Mesothelial cell of epicardium (in vitro differentiated cells): ENCODE data around the gene PACS1. TPM values are rescaled to one million over a fixed set of nuclear protein-coding genes. Genes with fewer than 3 reads are reported as not detected.
"Not testable (repeated sequence)": the region's sequence is repeated elsewhere in the genome, so short reads cannot be mapped to it uniquely, and the experiment has no call there.

Experiments
- DNase-seq, 2 experiments: peaks; one replicate each; pipeline ENCODE4 v3.0.0; 2021; ENCODE audit warnings: low spot score in 2 of 2; ENCODE audit not compliant: unreplicated experiment in 2 of 2
- H3K27ac Mint-ChIP-seq: 2 replicates; pipeline ENCODE4 v1.8.0; 2021; ENCODE audit warnings: mixed read lengths
- H3K27me3 Mint-ChIP-seq: 2 replicates; pipeline ENCODE4 v1.8.0; 2021; ENCODE audit warnings: low read depth, mixed read lengths
- H3K36me3 Mint-ChIP-seq: 2 replicates; pipeline ENCODE4 v1.8.0; 2021; ENCODE audit warnings: mixed read lengths
- H3K4me1 Mint-ChIP-seq: 2 replicates; pipeline ENCODE4 v1.8.0; 2021; ENCODE audit warnings: mixed read lengths
- H3K4me3 Mint-ChIP-seq: 2 replicates; pipeline ENCODE4 v1.8.0; 2021; ENCODE audit warnings: mild to moderate bottlenecking, moderate library complexity, mixed read lengths
- H3K9me3 Mint-ChIP-seq: 2 replicates; pipeline ENCODE4 v1.8.0; 2021; ENCODE audit warnings: mixed read lengths
- CTCF ChIP-seq: fragments of 200-600 bp; sonication (generic); IDR thresholded peaks from one replicate; pipeline ENCODE4 v1.5.0; 2021; ENCODE audit warnings: antibody characterized with exemption; ENCODE audit not compliant: unreplicated experiment
- total RNA-seq: library from RNA; stranded (reverse); gene quantifications from 3 replicates; pipeline ENCODE4 v1.2.1, GENCODE V29; 2021

Gene PACS1
- total RNA-seq, 1 donor from 2014 or later: 87.0 TPM

- Mint-ChIP-seq H3K4me1 (peaks cover 29% of the 10 kb centered on the region), H3K4me3 (no peak overlapping the region), H3K36me3 (peaks cover 31% of the 10 kb centered on the region), H3K9me3 (no peaks in the 10 kb centered on the region), H3K27me3 (no peaks in the 10 kb centered on the region), H3K27ac (no peak overlapping the region)
- no peak for DNase-seq
- TF ChIP-seq CTCF: no peak
These were observed 3.6 kb downstream of the PACS1 start for GRCh38 chr11:66073669-66074068.

- H3K27ac Mint-ChIP-seq: no peak overlapping the region
- peaks cover 28% of the 10 kb centered on the region for H3K36me3 Mint-ChIP-seq
- H3K4me1 Mint-ChIP-seq: peaks cover 38% of the 10 kb centered on the region
- no peak overlapping the region for H3K4me3 Mint-ChIP-seq
- no peaks in the 10 kb centered on the region for H3K9me3 Mint-ChIP-seq
- DNase-seq: peak in 1 of 2 experiments; percentile 17
- no peak for TF ChIP-seq CTCF
- no peaks in the 10 kb centered on the region for H3K27me3 Mint-ChIP-seq
These were observed 5.2 kb downstream of the PACS1 start for GRCh38 chr11:66075273-66075672.

GRCh38 chr11:66076561-66076960, 6.5 kb downstream of the PACS1 start:
- TF ChIP-seq CTCF: no peak
- no peaks in the 10 kb centered on the region for H3K9me3 Mint-ChIP-seq
- H3K27me3 Mint-ChIP-seq: no peaks in the 10 kb centered on the region
- peak in 1 of 2 experiments; percentile 19 for DNase-seq
- peaks cover 37% of the 10 kb centered on the region for H3K4me1 Mint-ChIP-seq
- H3K27ac Mint-ChIP-seq: no peak overlapping the region
- H3K4me3 Mint-ChIP-seq: no peak overlapping the region
- H3K36me3 Mint-ChIP-seq: peaks cover 28% of the 10 kb centered on the region

GRCh38 chr11:66077927-66078326, 7.9 kb downstream of the PACS1 start:
- Mint-ChIP-seq H3K9me3 (no peaks in the 10 kb centered on the region), H3K27ac (peak overlapping the region; percentile 1), H3K27me3 (no peaks in the 10 kb centered on the region), H3K36me3 (peaks cover 28% of the 10 kb centered on the region), H3K4me3 (no peak overlapping the region), H3K4me1 (peaks cover 37% of the 10 kb centered on the region)
- DNase-seq: no peak
- TF ChIP-seq CTCF: no peak

- DNase-seq, H3K4me3 Mint-ChIP-seq, H3K27ac Mint-ChIP-seq, H3K27me3 Mint-ChIP-seq, H3K9me3 Mint-ChIP-seq: not testable (repeated sequence)
- peaks cover 26% of the 10 kb centered on the region for H3K36me3 Mint-ChIP-seq
- peaks cover 44% of the 10 kb centered on the region for H3K4me1 Mint-ChIP-seq
These were observed 8.9 kb downstream of the PACS1 start for GRCh38 chr11:66078949-66079348.

- Mint-ChIP-seq H3K9me3 (no peaks in the 10 kb centered on the region), H3K4me3 (no peak overlapping the region), H3K27ac (peak overlapping the region; percentile 36), H3K36me3 (peaks cover 16% of the 10 kb centered on the region), H3K4me1 (peaks cover 57% of the 10 kb centered on the region), H3K27me3 (no peaks in the 10 kb centered on the region)
- DNase-seq: no peak
- no peak for TF ChIP-seq CTCF
These were observed 10.2 kb downstream of the PACS1 start for GRCh38 chr11:66080055-66080817.
